Lung (tissue), 12 donors: ENCODE data around the gene ELP4. TPM values are rescaled to one million over a fixed set of nuclear protein-coding genes. Genes with fewer than 3 reads are reported as not detected.

Experiments
- ATAC-seq: fragments of 200-7000 bp; cut with Tn5 transposase; one replicate; pipeline ENCODE4 v1.9.1; 2020; ENCODE audit warnings: moderate number of reproducible peaks; ENCODE audit not compliant: insufficient read depth, low FRiP score
- DNase-seq, 3 donors: peaks; one replicate each; pipeline ENCODE4 v3.0.0-alpha.2; 2013 to 2017
- H3K27ac ChIP-seq, 2 donors: one replicate each; pipeline ENCODE4 v1.5.1; 2013; ENCODE audit warnings: mild to moderate bottlenecking in 2 of 2, moderate library complexity in 2 of 2, control low read depth in 1 of 2, inconsistent platforms in 1 of 2, low read depth in 1 of 2, low read length in 1 of 2
- H3K27me3 ChIP-seq, 3 donors: one replicate each; pipeline ENCODE4 v1.5.1; 2013; ENCODE audit warnings: low read length in 2 of 3; ENCODE audit not compliant: control insufficient read depth in 3 of 3, insufficient read depth in 3 of 3
- H3K36me3 ChIP-seq, 4 donors: one replicate each; pipeline ENCODE4 v1.5.1; 2013; ENCODE audit warnings: low read length in 4 of 4, mild to moderate bottlenecking in 1 of 4, moderate library complexity in 1 of 4; ENCODE audit not compliant: control insufficient read depth in 4 of 4, insufficient read depth in 4 of 4
- H3K4me1 ChIP-seq, 5 donors: one replicate each; pipeline ENCODE4 v1.5.1; 2013; ENCODE audit warnings: low read length in 5 of 5, mild to moderate bottlenecking in 2 of 5, moderate library complexity in 1 of 5; ENCODE audit not compliant: control insufficient read depth in 5 of 5, insufficient read depth in 5 of 5
- H3K4me3 ChIP-seq: one replicate; pipeline ENCODE4 v1.5.1; 2013; ENCODE audit warnings: mild to moderate bottlenecking, control low read depth, moderate library complexity
- H3K9ac ChIP-seq, 2 donors: one replicate each; pipeline ENCODE4 v1.5.1; 2013; ENCODE audit warnings: low read length in 2 of 2, control low read depth in 1 of 2; ENCODE audit not compliant: insufficient read depth in 1 of 2
- H3K9me3 ChIP-seq, 4 donors: one replicate each; pipeline ENCODE4 v1.5.1; 2013; ENCODE audit warnings: low read length in 3 of 4, mild to moderate bottlenecking in 1 of 4, moderate library complexity in 1 of 4; ENCODE audit not compliant: control insufficient read depth in 4 of 4, insufficient read depth in 3 of 4
- WGBS, 2 donors: extraction: QIAGEN DNeasy Blood & Tissue Kit; methylation state at CpG; one replicate each; pipeline ENCODE4 v1.1.7; 2013; 5-methylcytosine and 5-hydroxymethylcytosine counted together
- polyA plus RNA-seq, 2 donors: library from polyadenylated mRNA; stranded (reverse); fragments of 200-250 nt; gene quantifications; one replicate each; pipeline ENCODE4 v1.2.1, GENCODE V29; 2013
- total RNA-seq, 2 donors: library from RNA; depleted of rRNA in 1 of 2; stranded (reverse); fragments of >200 nt in 1 of 2; gene quantifications; one replicate each; pipeline ENCODE4 v1.2.1, GENCODE V29; 2014 to 2021
- TF ChIP-seq, protein P1 (sequence below): IDR thresholded peaks from 2 replicates; pipeline ENCODE4 v1.5.1; 2012; ENCODE audit warnings: mild to moderate bottlenecking; ENCODE audit errors: control extremely low read depth, extremely low read depth
- donor health status: control.
- donor health status: control.
- donor health status: Bipolar disorder and iron deficiency.
- donor health status: healthy.
- donor health status: DM: yes; HTN: yes; CAD: no.

Gene ELP4
- total and polyA plus RNA-seq, 4 donors = 7.7 to 47.8 (median 13.7) TPM

DNA sequence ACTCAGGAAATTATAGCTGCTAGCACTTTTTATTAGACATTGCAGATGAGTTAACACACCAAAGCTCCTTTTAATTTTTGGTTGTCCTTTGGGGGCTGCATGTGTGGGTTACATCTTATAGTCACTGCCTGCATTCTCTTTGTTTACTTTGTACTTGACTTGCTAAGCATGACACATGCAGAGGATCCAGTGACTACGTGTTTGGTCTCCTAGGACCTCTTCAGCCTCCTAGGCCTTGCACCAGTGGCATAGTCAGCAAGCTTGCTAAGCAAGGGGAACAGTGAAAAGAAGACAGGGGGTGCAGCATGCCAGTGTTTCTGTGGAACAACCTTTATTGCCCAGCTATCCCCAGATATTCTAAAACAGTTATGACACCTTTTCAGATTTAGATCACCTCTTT, 193.4 kb downstream of the ELP4 start:
- DNase-seq (no peak), ATAC-seq (no peak)
- H3K4me1 ChIP-seq = no peaks in the 10 kb centered on the region
- H3K9me3 ChIP-seq = no peaks in the 10 kb centered on the region
- no peak overlapping the region for H3K4me3 ChIP-seq
- 78 to 87% methylated on average over 1 of the region's 1 CpG for WGBS, 2 donors
- no peaks in the 10 kb centered on the region for H3K27me3 ChIP-seq
- TF ChIP-seq, protein P1, sequence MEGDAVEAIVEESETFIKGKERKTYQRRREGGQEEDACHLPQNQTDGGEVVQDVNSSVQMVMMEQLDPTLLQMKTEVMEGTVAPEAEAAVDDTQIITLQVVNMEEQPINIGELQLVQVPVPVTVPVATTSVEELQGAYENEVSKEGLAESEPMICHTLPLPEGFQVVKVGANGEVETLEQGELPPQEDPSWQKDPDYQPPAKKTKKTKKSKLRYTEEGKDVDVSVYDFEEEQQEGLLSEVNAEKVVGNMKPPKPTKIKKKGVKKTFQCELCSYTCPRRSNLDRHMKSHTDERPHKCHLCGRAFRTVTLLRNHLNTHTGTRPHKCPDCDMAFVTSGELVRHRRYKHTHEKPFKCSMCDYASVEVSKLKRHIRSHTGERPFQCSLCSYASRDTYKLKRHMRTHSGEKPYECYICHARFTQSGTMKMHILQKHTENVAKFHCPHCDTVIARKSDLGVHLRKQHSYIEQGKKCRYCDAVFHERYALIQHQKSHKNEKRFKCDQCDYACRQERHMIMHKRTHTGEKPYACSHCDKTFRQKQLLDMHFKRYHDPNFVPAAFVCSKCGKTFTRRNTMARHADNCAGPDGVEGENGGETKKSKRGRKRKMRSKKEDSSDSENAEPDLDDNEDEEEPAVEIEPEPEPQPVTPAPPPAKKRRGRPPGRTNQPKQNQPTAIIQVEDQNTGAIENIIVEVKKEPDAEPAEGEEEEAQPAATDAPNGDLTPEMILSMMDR = no peak
- no peak overlapping the region for H3K27ac ChIP-seq
- H3K9ac ChIP-seq = no peak overlapping the region
- no peaks in the 10 kb centered on the region for H3K36me3 ChIP-seq

DNA sequence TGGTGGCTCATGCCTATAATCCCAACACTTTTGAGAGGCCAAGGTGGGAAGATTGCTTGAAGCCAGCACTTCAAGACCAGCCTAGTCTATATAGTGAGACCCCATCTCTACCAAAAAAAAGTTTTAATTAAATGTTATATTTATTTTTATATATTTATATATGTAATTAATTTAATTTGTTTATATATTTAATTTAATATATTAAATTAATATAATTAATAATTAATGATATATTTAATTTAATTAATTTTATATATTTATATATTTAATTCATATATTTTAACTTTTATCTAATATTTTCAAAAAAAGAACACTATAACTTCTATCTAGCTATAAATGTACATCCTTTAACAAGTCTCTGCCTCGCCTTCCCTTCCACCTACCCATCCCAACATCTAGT, 196.8 kb downstream of the ELP4 start:
- TF ChIP-seq, protein P1 = no peak
- no peak overlapping the region for H3K9ac ChIP-seq
- DNase-seq = no peak
- H3K4me3 ChIP-seq = no peak overlapping the region
- no peaks in the 10 kb centered on the region for H3K9me3 ChIP-seq
- no peak overlapping the region for H3K27ac ChIP-seq
- H3K4me1 ChIP-seq = no peaks in the 10 kb centered on the region
- no peaks in the 10 kb centered on the region for H3K36me3 ChIP-seq
- WGBS, 2 donors = 94 to 98% methylated on average over 1 of the region's 1 CpG
- ATAC-seq = no peak
- no peaks in the 10 kb centered on the region for H3K27me3 ChIP-seq

- H3K9me3 ChIP-seq = no peaks in the 10 kb centered on the region
- 52 to 77% methylated on average over 2 of the region's 2 CpGs for WGBS, 2 donors
Measured at GRCh38 chr11:31711137-31711536, 201.6 kb downstream of the ELP4 start.

More at GRCh38 chr11:31711137-31711536, 201.6 kb downstream of the ELP4 start:
- H3K4me1 ChIP-seq = no peaks in the 10 kb centered on the region
- TF ChIP-seq, protein P1 = no peak
- H3K27ac ChIP-seq = no peak overlapping the region
- H3K27me3 ChIP-seq = no peaks in the 10 kb centered on the region
- DNase-seq (no peak), ATAC-seq (no peak)
- H3K36me3 ChIP-seq = peaks cover 0 to 3% (median 0%) of the 10 kb centered on the region in 4 donors
- H3K4me3 ChIP-seq = no peak overlapping the region
- H3K9ac ChIP-seq = no peak overlapping the region
